HG03520 (cell line): Measurements from ENCODE around the gene DNAL1.
"Not testable (repeated sequence)": the region's sequence is repeated elsewhere in the genome, so short reads cannot be mapped to it uniquely, and the experiment has no call there.

Experiments used
- ATAC-seq: cut with Tn5 transposase; IDR thresholded peaks from one replicate; pipeline ENCODE4 v1.9.1; 2021; ENCODE audit warnings: mild to moderate bottlenecking, moderate library complexity; ENCODE audit not compliant: unreplicated experiment

The DNAL1 gene

GRCh38 chr14:73637830-73638229, 7.0 kb upstream of the DNAL1 start:
- ATAC-seq, result no peak

DNA sequence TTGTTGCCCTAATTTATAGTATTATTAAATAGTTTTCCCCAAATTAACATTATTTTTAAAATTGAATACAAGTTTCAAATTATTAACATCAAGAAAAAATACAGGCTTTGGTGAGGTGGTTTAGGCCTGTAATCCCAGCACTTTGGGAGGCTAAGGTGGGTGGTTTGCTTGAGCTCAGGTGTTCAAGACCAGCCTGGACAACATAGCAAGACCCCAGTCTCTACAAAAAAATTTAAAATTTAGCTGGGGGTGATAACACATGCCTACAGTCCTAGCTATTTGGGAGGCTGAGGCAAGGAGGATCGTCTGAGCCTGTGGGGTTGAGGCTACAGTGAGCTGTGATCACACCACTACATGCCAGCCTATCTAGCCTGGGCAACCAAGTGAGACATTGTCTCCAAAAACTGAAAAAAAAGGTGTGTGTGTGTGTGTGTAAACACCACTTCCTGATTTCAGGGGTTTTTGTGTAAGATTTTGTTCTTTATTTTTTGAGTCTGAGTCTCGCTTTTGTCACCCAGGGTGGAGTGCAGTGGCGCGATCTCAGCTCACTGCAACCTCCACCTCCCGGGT, 3.9 kb upstream of the DNAL1 start:
- no peak for ATAC-seq

GRCh38 chr14:73645248-73645610, 443 bp downstream of the DNAL1 start:
- ATAC-seq, result no peak

GRCh38 chr14:73651005-73651404, 6.2 kb downstream of the DNAL1 start:
- ATAC-seq, result no peak

DNA sequence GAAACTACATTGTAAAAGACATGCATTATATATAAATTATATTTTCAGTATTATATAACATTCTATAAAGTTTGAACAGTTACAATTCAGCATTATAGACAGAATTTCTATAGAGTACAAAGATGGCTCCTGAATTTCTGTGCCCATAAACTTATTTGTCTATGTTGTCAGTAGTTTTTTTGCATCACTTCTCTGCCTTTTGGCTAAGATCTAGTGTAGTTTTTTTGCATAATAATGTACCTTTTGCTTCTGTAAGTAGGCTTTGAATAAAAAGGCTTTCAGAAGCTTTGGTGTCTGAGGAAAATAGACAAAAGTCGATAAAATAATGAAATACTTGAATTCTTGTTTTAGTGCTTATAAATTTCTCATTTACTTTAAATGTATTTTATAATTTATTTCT, 11.1 kb downstream of the DNAL1 start:
- ATAC-seq, result no peak

- ATAC-seq, result not testable (repeated sequence)
Measured at GRCh38 chr14:73659202-73659601, 14.4 kb downstream of the DNAL1 start.

- no peak for ATAC-seq
Measured at GRCh38 chr14:73660511-73660910, 15.7 kb downstream of the DNAL1 start.

GRCh38 chr14:73661872-73662271, 17.1 kb downstream of the DNAL1 start:
- no peak for ATAC-seq

DNA sequence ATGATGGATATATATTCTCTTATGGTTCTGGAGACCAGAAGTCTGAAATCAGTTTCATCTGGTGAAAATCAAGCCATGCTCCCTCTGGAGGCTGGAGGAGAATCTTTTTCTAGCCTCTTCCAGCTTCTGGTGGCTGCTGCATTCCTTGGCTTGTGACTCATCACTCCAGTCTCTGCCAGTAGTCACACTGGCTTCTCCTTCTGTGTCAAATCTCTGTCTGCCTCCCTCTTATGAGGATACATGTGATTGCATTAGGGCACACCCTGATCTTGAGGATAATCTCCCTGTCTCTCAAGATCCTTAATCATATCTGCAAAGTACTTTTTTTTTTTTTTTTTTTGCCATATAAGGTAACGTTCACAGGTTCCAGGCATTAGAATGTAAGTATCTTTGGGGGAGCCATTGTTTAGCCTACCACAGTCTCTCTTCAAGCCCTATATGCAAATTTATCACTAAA, 17.7 kb downstream of the DNAL1 start:
- ATAC-seq, result no peak

GRCh38 chr14:73663548-73664212, 18.9 kb downstream of the DNAL1 start:
- no peak for ATAC-seq

DNA sequence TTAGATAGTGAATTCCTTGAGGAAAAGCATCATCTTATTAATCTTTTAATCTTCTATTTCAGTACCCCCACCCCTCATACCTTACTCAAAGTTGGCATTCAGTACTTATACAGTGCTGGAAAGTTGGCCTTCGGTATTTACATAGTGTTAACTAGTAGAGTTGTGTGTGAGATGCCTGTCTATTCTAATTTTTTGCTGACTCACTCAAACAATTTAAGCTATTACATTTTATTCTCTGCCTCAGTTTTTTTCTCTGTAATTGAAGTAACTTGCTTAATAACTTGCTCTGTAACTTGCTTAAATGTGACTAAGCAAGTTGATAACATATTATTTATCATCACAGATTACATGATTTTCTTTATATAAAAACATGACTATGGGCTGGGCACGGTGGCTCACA, 20.3 kb downstream of the DNAL1 start:
- no peak for ATAC-seq

GRCh38 chr14:73666583-73666982, 21.8 kb downstream of the DNAL1 start:
- ATAC-seq, result no peak

GRCh38 chr14:73667854-73668253, 23.1 kb downstream of the DNAL1 start:
- no peak for ATAC-seq

DNA sequence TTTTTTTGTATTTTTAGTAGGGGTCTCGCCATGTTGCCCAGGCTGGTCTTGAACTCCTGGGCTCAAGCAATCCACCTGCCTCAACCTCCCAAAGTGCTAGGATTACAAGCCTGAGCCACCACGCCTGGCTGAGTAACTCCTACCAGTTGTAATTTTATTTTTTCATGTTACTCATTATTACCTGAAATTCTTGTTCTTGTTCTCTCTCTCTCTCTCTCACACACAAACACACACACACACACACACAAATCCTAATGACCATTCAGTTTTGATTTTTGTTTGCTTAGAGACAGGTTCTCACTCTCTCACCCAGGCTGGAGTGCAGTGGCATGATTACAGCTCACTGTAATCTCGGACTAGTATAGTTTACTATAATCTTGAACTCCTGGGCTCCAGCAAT, 30.2 kb downstream of the DNAL1 start:
- ATAC-seq, result no peak

GRCh38 chr14:73678698-73679097, 33.9 kb downstream of the DNAL1 start:
- no peak for ATAC-seq

DNA sequence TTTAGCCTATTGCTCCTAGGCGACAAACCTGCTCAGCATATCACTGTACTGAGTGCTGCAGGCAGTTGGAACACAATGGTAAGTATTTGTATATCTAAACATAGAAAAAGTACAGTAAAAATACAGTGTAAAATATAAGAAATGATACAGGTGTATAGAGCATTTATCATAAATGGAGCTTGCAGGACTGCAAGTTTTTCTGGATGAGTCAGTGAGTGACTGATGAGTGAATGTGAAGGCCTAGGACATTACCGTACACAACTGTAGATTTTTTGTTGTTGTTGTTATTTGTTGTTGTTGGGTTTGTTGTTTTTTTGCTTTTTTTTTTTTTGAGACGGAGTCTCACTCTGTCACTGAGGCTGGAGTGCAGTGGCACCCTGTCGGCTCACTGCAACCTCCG, 36.0 kb downstream of the DNAL1 start:
- ATAC-seq, result no peak

- no peak for ATAC-seq
Measured at GRCh38 chr14:73684627-73685026, 39.8 kb downstream of the DNAL1 start.

GRCh38 chr14:73685328-73685727, 40.5 kb downstream of the DNAL1 start:
- ATAC-seq, result no peak

- ATAC-seq, result no peak
Measured at GRCh38 chr14:73686901-73687300, 42.1 kb downstream of the DNAL1 start.

- ATAC-seq, result no peak
Measured at GRCh38 chr14:73694083-73694482, 49.3 kb downstream of the DNAL1 start.

- no peak for ATAC-seq
Measured at GRCh38 chr14:73695082-73695481, 50.3 kb downstream of the DNAL1 start.

GRCh38 chr14:73695997-73696396, 51.2 kb downstream of the DNAL1 start:
- ATAC-seq, result peak; percentile 57
